SK-N-MC (cell line): ENCODE results near the gene SULF2.

Experiments used
- EZH2 ChIP-seq: fragments of 200-600 bp; sonication (generic); IDR thresholded peaks from one replicate; pipeline ENCODE4 v1.6.1; 2017; ENCODE audit warnings: antibody characterized with exemption
- FOXP2 ChIP-seq: optimal IDR thresholded peaks from 2 replicates; pipeline ENCODE3; 2011; ENCODE audit warnings: mild to moderate bottlenecking, moderate library complexity; ENCODE audit not compliant: insufficient read depth; ENCODE audit errors: extremely low read length, control extremely low read depth
- POLR2AphosphoS5 ChIP-seq: IDR thresholded peaks from 2 replicates; pipeline ENCODE4 v1.6.1; 2012; ENCODE audit warnings: mild to moderate bottlenecking, low read depth, low read length, borderline replicate concordance

DNA sequence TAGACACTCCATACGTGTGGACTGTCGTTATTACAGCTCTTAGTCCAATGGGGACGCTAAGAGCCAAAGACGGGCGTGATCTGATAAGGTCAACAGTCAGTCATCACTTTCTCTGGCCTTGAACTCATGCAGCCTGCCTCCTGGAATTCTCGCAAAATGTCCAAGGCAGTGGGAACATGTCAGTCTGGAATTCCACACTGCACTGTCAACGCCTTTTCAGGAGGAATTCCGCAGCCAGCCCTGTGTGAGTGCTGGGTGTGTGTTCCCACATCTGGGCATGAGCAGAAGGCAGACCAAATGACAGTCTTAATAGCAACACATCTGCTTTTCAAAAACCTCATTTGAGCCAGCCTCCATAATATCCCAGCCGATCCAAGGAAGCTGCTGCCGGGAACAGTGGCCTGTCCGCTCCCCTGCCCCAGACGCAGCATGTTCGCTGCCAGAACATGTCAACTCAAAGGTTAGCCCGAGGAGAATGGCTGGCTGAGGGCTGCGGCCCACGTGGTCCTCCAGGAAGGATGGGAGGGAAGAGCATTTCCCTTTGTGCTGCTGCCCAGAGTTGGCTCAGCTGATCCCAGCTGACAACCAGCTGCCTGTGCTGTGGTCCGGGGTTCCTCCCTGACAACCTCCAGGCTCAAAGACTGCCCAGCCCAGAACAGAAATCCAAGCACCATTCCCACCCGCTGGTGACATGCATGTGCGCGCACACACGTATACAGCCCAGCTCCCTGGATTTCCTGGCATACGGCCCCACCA lies 103.1 kb downstream of the SULF2 start:
- TF ChIP-seq EZH2 (no peak), POLR2AphosphoS5 (no peak), FOXP2 (no peak)
